ENCODE data around the gene PLEKHG7.

The PLEKHG7 gene

DNA sequence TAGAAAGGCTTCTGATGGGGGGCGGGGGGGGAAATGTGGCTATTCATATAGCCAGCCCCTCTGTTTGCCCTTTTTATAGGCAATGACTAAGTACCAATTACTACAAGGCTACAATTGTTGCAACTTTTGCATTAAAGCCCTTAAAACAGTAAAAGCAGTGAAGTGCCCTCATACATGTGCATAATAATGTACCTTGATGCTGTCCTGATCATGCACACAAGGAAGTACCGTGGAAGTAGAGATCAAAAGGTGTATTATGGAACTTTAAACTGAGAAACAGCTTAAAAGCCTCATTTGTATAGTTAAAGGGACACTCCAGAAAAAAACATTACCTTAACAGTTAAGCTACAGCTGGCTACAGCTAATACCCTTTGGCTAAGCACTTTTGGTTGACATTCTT is 111.8 kb downstream of the PLEKHG7 start:
- no peak for DNase-seq

DNA sequence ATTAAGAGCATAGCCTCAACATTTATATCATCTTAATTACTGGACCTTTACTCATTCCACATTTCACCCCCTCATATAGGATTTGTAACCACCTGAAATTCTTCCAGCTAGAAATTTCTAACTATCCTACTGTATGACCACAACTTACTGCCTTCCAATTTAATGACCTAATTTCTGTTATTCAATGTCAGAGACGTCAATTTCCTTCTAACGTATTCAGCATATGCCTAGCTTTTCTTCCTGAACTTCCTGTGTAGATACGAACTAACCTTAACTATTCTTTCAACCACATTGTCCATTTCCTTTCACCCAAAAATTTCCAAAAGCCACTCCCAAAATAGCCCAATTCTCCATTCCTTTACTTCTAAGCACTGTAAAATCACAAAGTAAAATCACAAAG is 118.4 kb downstream of the PLEKHG7 start:
- DNase-seq: no peak

Measured in NCI-H1048 (cell line).